Osteocyte (in vitro differentiated cells): Measurements from ENCODE around the gene QRICH2. TPM values are rescaled to one million over a fixed set of nuclear protein-coding genes. Genes with fewer than 3 reads are reported as not detected.

Source experiments
- DNase-seq: peaks from one replicate; pipeline ENCODE4 v3.0.0; 2021; ENCODE audit warnings: mixed read lengths; ENCODE audit not compliant: unreplicated experiment; ENCODE audit errors: extremely low spot score
- H3K27ac Mint-ChIP-seq: one replicate; pipeline ENCODE4 v1.8.0; 2021; ENCODE audit warnings: mild to moderate bottlenecking, mixed read lengths; ENCODE audit not compliant: unreplicated experiment
- H3K27me3 Mint-ChIP-seq: one replicate; pipeline ENCODE4 v1.8.0; 2021; ENCODE audit warnings: mixed read lengths; ENCODE audit not compliant: unreplicated experiment
- H3K36me3 Mint-ChIP-seq: one replicate; pipeline ENCODE4 v1.8.0; 2021; ENCODE audit warnings: mixed read lengths; ENCODE audit not compliant: unreplicated experiment
- H3K4me1 Mint-ChIP-seq: one replicate; pipeline ENCODE4 v1.8.0; 2021; ENCODE audit warnings: mixed read lengths; ENCODE audit not compliant: unreplicated experiment
- H3K4me3 Mint-ChIP-seq: one replicate; pipeline ENCODE4 v1.8.0; 2021; ENCODE audit warnings: mild to moderate bottlenecking, moderate library complexity, mixed read lengths; ENCODE audit not compliant: unreplicated experiment
- H3K9me3 Mint-ChIP-seq: one replicate; pipeline ENCODE4 v1.8.0; 2021; ENCODE audit warnings: mixed read lengths; ENCODE audit not compliant: unreplicated experiment
- total RNA-seq: library from RNA; stranded (reverse); gene quantifications from 2 replicates; pipeline ENCODE4 v1.2.1, GENCODE V29; 2021
- TF ChIP-seq, protein P1 (sequence below): fragments of 200-600 bp; sonication (generic); IDR thresholded peaks from 2 replicates; pipeline ENCODE4 v1.5.0; 2021; ENCODE audit warnings: antibody characterized with exemption, mild to moderate bottlenecking, moderate library complexity

Gene QRICH2
- total RNA-seq, 1 donor from 2014 or later = 6.3 TPM

DNA sequence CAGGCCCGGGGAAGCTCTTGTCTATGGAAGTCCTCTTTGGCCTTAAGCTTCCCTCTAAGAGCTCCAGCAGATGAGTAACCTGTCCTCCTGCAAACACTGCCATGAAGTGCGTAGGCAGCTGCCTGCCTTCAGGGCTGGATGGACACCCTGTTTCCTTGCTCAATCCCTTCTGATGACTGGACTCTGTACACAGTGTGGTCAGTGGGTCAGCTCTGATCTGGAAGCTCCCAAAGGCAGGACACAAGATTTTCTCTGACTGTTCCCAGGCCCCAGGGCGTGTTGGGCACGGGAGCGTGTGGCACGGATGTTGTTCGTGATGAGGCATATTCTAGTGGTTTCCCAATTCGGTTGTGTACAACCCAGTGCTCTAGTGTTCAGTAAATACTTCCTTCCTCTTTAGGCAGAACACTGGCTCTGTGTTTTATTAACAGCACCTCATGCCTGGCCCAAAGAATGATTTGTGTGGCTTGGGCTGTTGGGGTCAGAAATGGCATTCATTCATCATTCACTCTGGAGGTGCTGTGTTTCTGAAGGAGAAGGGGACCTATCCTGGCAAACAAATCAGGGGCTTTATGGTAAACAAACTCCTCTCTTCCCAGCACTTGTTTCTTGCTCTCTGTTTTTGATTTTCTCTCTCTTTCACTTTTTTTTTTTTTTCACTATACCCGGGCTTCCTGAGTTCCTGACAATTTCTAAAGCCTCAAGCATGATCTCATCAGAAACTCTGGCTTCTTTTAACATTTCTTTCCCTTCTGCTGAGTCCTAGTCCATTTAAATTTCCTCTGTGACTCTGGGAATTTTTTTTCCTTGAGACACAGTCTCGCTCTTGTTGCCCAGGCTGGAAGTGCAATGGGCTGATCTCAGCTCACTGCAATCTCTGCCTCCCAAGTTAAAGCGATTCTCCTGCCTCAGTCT is 55.8 kb downstream of the QRICH2 start:
- H3K36me3 Mint-ChIP-seq = no peaks in the 10 kb centered on the region
- TF ChIP-seq, protein P1, sequence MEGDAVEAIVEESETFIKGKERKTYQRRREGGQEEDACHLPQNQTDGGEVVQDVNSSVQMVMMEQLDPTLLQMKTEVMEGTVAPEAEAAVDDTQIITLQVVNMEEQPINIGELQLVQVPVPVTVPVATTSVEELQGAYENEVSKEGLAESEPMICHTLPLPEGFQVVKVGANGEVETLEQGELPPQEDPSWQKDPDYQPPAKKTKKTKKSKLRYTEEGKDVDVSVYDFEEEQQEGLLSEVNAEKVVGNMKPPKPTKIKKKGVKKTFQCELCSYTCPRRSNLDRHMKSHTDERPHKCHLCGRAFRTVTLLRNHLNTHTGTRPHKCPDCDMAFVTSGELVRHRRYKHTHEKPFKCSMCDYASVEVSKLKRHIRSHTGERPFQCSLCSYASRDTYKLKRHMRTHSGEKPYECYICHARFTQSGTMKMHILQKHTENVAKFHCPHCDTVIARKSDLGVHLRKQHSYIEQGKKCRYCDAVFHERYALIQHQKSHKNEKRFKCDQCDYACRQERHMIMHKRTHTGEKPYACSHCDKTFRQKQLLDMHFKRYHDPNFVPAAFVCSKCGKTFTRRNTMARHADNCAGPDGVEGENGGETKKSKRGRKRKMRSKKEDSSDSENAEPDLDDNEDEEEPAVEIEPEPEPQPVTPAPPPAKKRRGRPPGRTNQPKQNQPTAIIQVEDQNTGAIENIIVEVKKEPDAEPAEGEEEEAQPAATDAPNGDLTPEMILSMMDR = no peak
- no peaks in the 10 kb centered on the region for H3K9me3 Mint-ChIP-seq
- no peak overlapping the region for H3K4me3 Mint-ChIP-seq
- peak overlapping the region; percentile 54 for H3K27ac Mint-ChIP-seq
- H3K4me1 Mint-ChIP-seq = peaks cover 11% of the 10 kb centered on the region
- peaks cover 11% of the 10 kb centered on the region for H3K27me3 Mint-ChIP-seq
- DNase-seq = no peak

GRCh38 chr17:76251478-76252039 is 56.5 kb downstream of the QRICH2 start:
- Mint-ChIP-seq H3K27ac (peak overlapping the region; percentile 54), H3K4me3 (no peak overlapping the region)

GRCh38 chr17:76250141-76250540 is 57.9 kb downstream of the QRICH2 start:
- no peak overlapping the region for H3K4me3 Mint-ChIP-seq
- no peak for DNase-seq
- H3K27me3 Mint-ChIP-seq = peaks cover 22% of the 10 kb centered on the region
- no peak overlapping the region for H3K27ac Mint-ChIP-seq
- peaks cover 14% of the 10 kb centered on the region for H3K4me1 Mint-ChIP-seq
- no peaks in the 10 kb centered on the region for H3K9me3 Mint-ChIP-seq
- no peaks in the 10 kb centered on the region for H3K36me3 Mint-ChIP-seq
- TF ChIP-seq, protein P1 = no peak

More at GRCh38 chr17:76251478-76252039, 56.5 kb downstream of the QRICH2 start:
- TF ChIP-seq, protein P1 = no peak
- H3K9me3 Mint-ChIP-seq = no peaks in the 10 kb centered on the region
- H3K36me3 Mint-ChIP-seq = no peaks in the 10 kb centered on the region
- no peak for DNase-seq
- peaks cover 12% of the 10 kb centered on the region for H3K27me3 Mint-ChIP-seq
- peaks cover 11% of the 10 kb centered on the region for H3K4me1 Mint-ChIP-seq

GRCh38 chr17:76248013-76248782 is 59.9 kb downstream of the QRICH2 start:
- H3K27me3 Mint-ChIP-seq = peaks cover 42% of the 10 kb centered on the region
- no peak overlapping the region for H3K27ac Mint-ChIP-seq
- TF ChIP-seq, protein P1 = no peak
- H3K9me3 Mint-ChIP-seq = no peaks in the 10 kb centered on the region
- DNase-seq = no peak
- H3K4me3 Mint-ChIP-seq = no peak overlapping the region
- H3K36me3 Mint-ChIP-seq = no peaks in the 10 kb centered on the region
- peaks cover 14% of the 10 kb centered on the region for H3K4me1 Mint-ChIP-seq
